Panc1 (cell line): ENCODE data around the gene ATP13A3. TPM values are rescaled to one million over a fixed set of nuclear protein-coding genes. Genes with fewer than 3 reads are reported as not detected.

Source experiments
- ATAC-seq: fragments of 200-7000 bp; cut with Tn5 transposase; 2 replicates; pipeline ENCODE4 v1.9.1; 2020; ENCODE audit warnings: mild to moderate bottlenecking, moderate library complexity
- BruUV-seq: library from RNA; stranded (reverse); fragments of 400-500 nt; replicated peaks from 2 replicates; lab custom pipeline; 2021; lab: Mats Ljungman, UMichigan
- CTCF ChIA-PET: fragments of 300-600 bp; sonication (Branson Sonifier 250); formaldehyde crosslinking; loops from one replicate; lab custom pipeline; 2022; ENCODE audit warnings: antibody characterized with exemption; lab: Charles Lee
- POLR2A ChIA-PET: fragments of 300-600 bp; sonication (Branson Sonifier 250); formaldehyde crosslinking; loops from one replicate; lab custom pipeline; 2022; ENCODE audit warnings: antibody characterized with exemption; lab: Charles Lee
- DNase-seq: peaks from one replicate; pipeline ENCODE4 v3.0.0-alpha.2; 2010; ENCODE audit warnings: low read depth, low spot score
- H3K27ac ChIP-seq: 2 replicates; pipeline ENCODE4 v1.5.1; 2011; ENCODE audit warnings: mild to moderate bottlenecking, low read length, inconsistent platforms
- H3K27me3 ChIP-seq: fragments of 200-500 bp; sonication (Bioruptor generic); 2 replicates; pipeline ENCODE4 v1.6.0; 2014; ENCODE audit warnings: low read length, inconsistent platforms; ENCODE audit not compliant: control insufficient read depth, insufficient read depth
- H3K36me3 ChIP-seq: fragments of 200-500 bp; sonication (Bioruptor generic); 2 replicates; pipeline ENCODE4 v1.5.1; 2014; ENCODE audit warnings: inconsistent platforms, mild to moderate bottlenecking, low read length, moderate library complexity; ENCODE audit not compliant: control insufficient read depth, insufficient read depth
- H3K4me1 ChIP-seq: 2 replicates; pipeline ENCODE4 v1.5.1; 2011; ENCODE audit warnings: inconsistent platforms, mild to moderate bottlenecking, low read length, moderate library complexity; ENCODE audit not compliant: control insufficient read depth, insufficient read depth
- H3K4me3 ChIP-seq, 2 experiments: 2 replicates each; pipeline ENCODE4 v1.5.1; 2011 to 2012; ENCODE audit warnings: low read depth in 2 of 2, low read length in 2 of 2, mild to moderate bottlenecking in 2 of 2, inconsistent platforms in 1 of 2, moderate library complexity in 1 of 2
- H3K9me3 ChIP-seq: fragments of 200-500 bp; sonication (Bioruptor generic); 2 replicates; pipeline ENCODE4 v1.5.1; 2014; ENCODE audit warnings: low read depth, mild to moderate bottlenecking, inconsistent platforms, low read length, moderate library complexity; ENCODE audit not compliant: control insufficient read depth, insufficient read depth
- CTCF ChIP-seq: fragments of 450-650 bp; IDR thresholded peaks from 2 replicates; pipeline ENCODE4 v1.5.1; 2017; ENCODE audit warnings: mild to moderate bottlenecking
- POLR2AphosphoS5 ChIP-seq: IDR thresholded peaks from 2 replicates; pipeline ENCODE4 v1.6.1; 2012; ENCODE audit warnings: mild to moderate bottlenecking, low read depth, low read length, moderate library complexity
- SIN3A ChIP-seq: IDR thresholded peaks from 2 replicates; pipeline ENCODE4 v1.6.1; 2012; ENCODE audit warnings: low read depth, mild to moderate bottlenecking, low read length, moderate library complexity, borderline replicate concordance; ENCODE audit not compliant: insufficient read depth
- TCF7L2 ChIP-seq: IDR thresholded peaks from 2 replicates; pipeline ENCODE4 v1.6.1; 2011; ENCODE audit warnings: mild to moderate bottlenecking, low read depth, low read length, inconsistent platforms
- in situ Hi-C: cut with HindIII; loops from 2 replicates; pipeline ENCODE4 v1.10.0; 2016; ENCODE audit warnings: low sequenced_read_pairs, low pct_unique_long_range_greater_than_20kb
- intact Hi-C: fragments of 100-400 bp; cut with micrococcal nuclease; formaldehyde crosslinking; loops from one replicate; pipeline ENCODE4 v1.10.0; 2022; ENCODE audit not compliant: unreplicated experiment
- total RNA-seq: library from RNA; stranded (reverse); gene quantifications from one replicate; pipeline ENCODE4 v1.2.1, GENCODE V29; 2021; ENCODE audit not compliant: unreplicated experiment
- TF ChIP-seq, protein P1 (sequence below), 2 experiments: IDR thresholded peaks; 2 replicates each; pipeline ENCODE4 v1.6.1; 2011 to 2012; ENCODE audit warnings: low read depth in 2 of 2, control low read depth in 1 of 2, low read length in 1 of 2, mild to moderate bottlenecking in 1 of 2, moderate library complexity in 1 of 2; ENCODE audit not compliant: insufficient read depth in 1 of 2

Gene ATP13A3
- total RNA-seq, 1 experiment from 2014 or later: 169 TPM

DNA sequence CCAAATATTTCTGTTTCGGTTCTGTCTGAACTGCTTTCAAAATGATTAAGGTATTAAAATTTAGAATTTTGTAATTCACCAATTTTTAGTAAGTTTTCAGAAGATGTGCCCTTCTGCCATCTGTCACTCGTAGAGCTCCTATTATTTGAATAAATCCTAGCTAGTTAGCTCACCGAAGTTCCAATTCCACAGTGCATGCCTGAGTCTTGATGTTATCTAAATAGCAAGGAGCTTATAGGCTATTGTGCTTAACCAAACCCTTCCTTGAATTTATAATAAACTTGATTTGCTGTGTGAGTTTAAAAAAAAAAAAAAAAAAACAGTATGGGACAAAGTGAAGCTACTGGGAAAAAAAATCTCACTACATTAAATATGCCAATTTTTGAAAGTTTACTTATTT is 18.7 kb downstream of the ATP13A3 start:
- no TSS peak for BruUV-seq
- in situ Hi-C loops: no loop called here
- TF ChIP-seq, protein P1, sequence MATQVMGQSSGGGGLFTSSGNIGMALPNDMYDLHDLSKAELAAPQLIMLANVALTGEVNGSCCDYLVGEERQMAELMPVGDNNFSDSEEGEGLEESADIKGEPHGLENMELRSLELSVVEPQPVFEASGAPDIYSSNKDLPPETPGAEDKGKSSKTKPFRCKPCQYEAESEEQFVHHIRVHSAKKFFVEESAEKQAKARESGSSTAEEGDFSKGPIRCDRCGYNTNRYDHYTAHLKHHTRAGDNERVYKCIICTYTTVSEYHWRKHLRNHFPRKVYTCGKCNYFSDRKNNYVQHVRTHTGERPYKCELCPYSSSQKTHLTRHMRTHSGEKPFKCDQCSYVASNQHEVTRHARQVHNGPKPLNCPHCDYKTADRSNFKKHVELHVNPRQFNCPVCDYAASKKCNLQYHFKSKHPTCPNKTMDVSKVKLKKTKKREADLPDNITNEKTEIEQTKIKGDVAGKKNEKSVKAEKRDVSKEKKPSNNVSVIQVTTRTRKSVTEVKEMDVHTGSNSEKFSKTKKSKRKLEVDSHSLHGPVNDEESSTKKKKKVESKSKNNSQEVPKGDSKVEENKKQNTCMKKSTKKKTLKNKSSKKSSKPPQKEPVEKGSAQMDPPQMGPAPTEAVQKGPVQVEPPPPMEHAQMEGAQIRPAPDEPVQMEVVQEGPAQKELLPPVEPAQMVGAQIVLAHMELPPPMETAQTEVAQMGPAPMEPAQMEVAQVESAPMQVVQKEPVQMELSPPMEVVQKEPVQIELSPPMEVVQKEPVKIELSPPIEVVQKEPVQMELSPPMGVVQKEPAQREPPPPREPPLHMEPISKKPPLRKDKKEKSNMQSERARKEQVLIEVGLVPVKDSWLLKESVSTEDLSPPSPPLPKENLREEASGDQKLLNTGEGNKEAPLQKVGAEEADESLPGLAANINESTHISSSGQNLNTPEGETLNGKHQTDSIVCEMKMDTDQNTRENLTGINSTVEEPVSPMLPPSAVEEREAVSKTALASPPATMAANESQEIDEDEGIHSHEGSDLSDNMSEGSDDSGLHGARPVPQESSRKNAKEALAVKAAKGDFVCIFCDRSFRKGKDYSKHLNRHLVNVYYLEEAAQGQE (IDR thresholded peaks at IDR 0.05; ENCODE audit: insufficient read depth in 1 of 2, low read depth in 2 of 2, low read length in 1 of 2): no peak
- no peak for TF ChIP-seq POLR2AphosphoS5
- TF ChIP-seq SIN3A: no peak
- no peak for TF ChIP-seq CTCF
- TF ChIP-seq TCF7L2: no peak
- H3K27me3 ChIP-seq: no peaks in the 10 kb centered on the region
- no peak overlapping the region for H3K4me3 ChIP-seq
- H3K4me1 ChIP-seq: peaks cover 4% of the 10 kb centered on the region; the same call in 1 of the 2 replicates
- no peaks in the 10 kb centered on the region for H3K9me3 ChIP-seq
- no peak overlapping the region for H3K27ac ChIP-seq
- intact Hi-C loops: no loop called here
- DNase-seq: no peak
- no peak for ATAC-seq
- CTCF ChIA-PET: interaction anchor here (0.5 to 1.0 kb wide), 3 partner anchors 10 to 114 kb away, joined by 3 to 9 read pairs (median 4); no protein-coding TSS in a partner anchor
- H3K36me3 ChIP-seq: no peaks in the 10 kb centered on the region
- POLR2A ChIA-PET: no interaction called here

DNA sequence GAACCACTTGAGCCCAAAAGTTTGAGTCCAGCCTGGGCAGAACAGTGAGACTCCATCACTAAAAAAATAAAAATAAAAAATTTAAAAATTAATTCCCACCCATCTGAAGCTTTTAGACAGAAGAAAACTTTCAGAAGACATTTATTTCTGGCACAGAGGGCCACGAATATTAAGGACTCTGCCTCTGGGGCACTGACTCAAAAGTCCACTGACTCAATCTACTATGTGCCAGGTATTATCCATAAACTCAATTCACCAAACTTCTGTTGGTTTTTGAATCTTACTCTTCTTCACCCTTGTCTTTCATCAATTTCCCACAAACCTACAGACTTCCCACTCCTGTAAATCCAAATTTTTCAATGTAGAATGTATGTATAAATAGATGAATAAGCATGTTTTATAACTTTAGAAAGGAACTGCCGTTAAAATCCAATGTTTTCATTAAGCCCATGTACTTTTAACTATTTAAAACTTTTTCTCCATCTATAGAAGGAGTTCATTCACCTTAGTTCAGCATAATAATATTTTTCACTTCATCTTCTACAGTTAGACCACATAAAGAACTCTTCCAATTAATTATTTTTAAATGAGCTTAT is 19.9 kb downstream of the ATP13A3 start:
- no peak overlapping the region for H3K4me3 ChIP-seq
- H3K27me3 ChIP-seq: no peaks in the 10 kb centered on the region
- ChIA-PET POLR2A (no interaction called here), CTCF (interaction anchor here (0.7 to 1.0 kb wide), 2 partner anchors 115 to 794 kb away, joined by 3 to 4 read pairs; no protein-coding TSS in a partner anchor)
- H3K9me3 ChIP-seq: no peaks in the 10 kb centered on the region
- ATAC-seq (no peak), DNase-seq (no peak)
- no peak overlapping the region for H3K27ac ChIP-seq
- TF ChIP-seq TCF7L2 (no peak), SIN3A (no peak), POLR2AphosphoS5 (no peak), CTCF (no peak)
- TF ChIP-seq, protein P1 (IDR thresholded peaks at IDR 0.05; ENCODE audit: insufficient read depth in 1 of 2, low read depth in 2 of 2, low read length in 1 of 2): no peak
- BruUV-seq: no TSS peak
- H3K36me3 ChIP-seq: no peaks in the 10 kb centered on the region
- intact Hi-C loops: no loop called here
- in situ Hi-C loops: no loop called here
- peaks cover 1% of the 10 kb centered on the region; the same call in 1 of the 2 replicates for H3K4me1 ChIP-seq
